Duodenal mucosa (tissue), 2 donors: ENCODE results near the gene SLC6A7.
A peak's percentile ranks its signal among the peaks of the same experiment; 100 is the strongest.

Experiments used
- H3K27ac ChIP-seq: one replicate; pipeline ENCODE4 v1.7.0; 2013; ENCODE audit warnings: low read depth, low read length
- H3K27me3 ChIP-seq, 2 donors: one replicate each; pipeline ENCODE4 v1.7.0; 2013; ENCODE audit warnings: low read length in 2 of 2, control low read depth in 1 of 2; ENCODE audit not compliant: insufficient read depth in 2 of 2, control insufficient read depth in 1 of 2
- H3K36me3 ChIP-seq, 2 donors: one replicate each; pipeline ENCODE4 v1.7.0; 2013; ENCODE audit warnings: low read length in 2 of 2, control low read depth in 1 of 2; ENCODE audit not compliant: insufficient read depth in 2 of 2, control insufficient read depth in 1 of 2
- H3K4me1 ChIP-seq, 2 donors: one replicate each; pipeline ENCODE4 v1.7.0; 2013; ENCODE audit warnings: low read length in 2 of 2, control low read depth in 1 of 2; ENCODE audit not compliant: insufficient read depth in 2 of 2, control insufficient read depth in 1 of 2
- H3K4me3 ChIP-seq, 2 donors: one replicate each; pipeline ENCODE4 v1.7.0; 2013; ENCODE audit warnings: low read length in 2 of 2, low read depth in 1 of 2
- H3K9ac ChIP-seq, 2 donors: one replicate each; pipeline ENCODE4 v1.7.0; 2013; ENCODE audit warnings: low read length in 2 of 2, low read depth in 1 of 2
- H3K9me3 ChIP-seq, 2 donors: one replicate each; pipeline ENCODE4 v1.7.0; 2013; ENCODE audit warnings: low read length in 2 of 2, control low read depth in 1 of 2; ENCODE audit not compliant: control insufficient read depth in 1 of 2

Gene SLC6A7

GRCh38 chr5:150181766-150182545, 7.9 kb upstream of the SLC6A7 start:
- H3K9me3 ChIP-seq = no peaks in the 10 kb centered on the region
- H3K27ac ChIP-seq = no peak overlapping the region
- H3K9ac ChIP-seq = peak overlapping the region in 1 of 2 donors; percentile 15
- H3K4me1 ChIP-seq = peaks cover 87 to 98% of the 10 kb centered on the region in 2 donors
- peaks cover 5 to 13% of the 10 kb centered on the region in 2 donors for H3K36me3 ChIP-seq
- no peak overlapping the region for H3K4me3 ChIP-seq
- H3K27me3 ChIP-seq = no peaks in the 10 kb centered on the region

GRCh38 chr5:150182774-150183173, 7.1 kb upstream of the SLC6A7 start:
- Histone ChIP-seq H3K27ac (peak overlapping the region; percentile 6), H3K36me3 (peaks cover 5 to 13% of the 10 kb centered on the region in 2 donors), H3K9ac (peak overlapping the region in 1 of 2 donors; percentile 15), H3K4me3 (no peak overlapping the region), H3K9me3 (no peaks in the 10 kb centered on the region), H3K4me1 (peaks cover 87 to 93% of the 10 kb centered on the region in 2 donors), H3K27me3 (no peaks in the 10 kb centered on the region)

GRCh38 chr5:150183436-150183835, 6.4 kb upstream of the SLC6A7 start:
- no peak overlapping the region for H3K27ac ChIP-seq
- no peak overlapping the region for H3K9ac ChIP-seq
- H3K4me1 ChIP-seq = peaks cover 93% of the 10 kb centered on the region in 2 donors
- peaks cover 5 to 13% of the 10 kb centered on the region in 2 donors for H3K36me3 ChIP-seq
- H3K27me3 ChIP-seq = no peaks in the 10 kb centered on the region
- no peak overlapping the region for H3K4me3 ChIP-seq
- no peaks in the 10 kb centered on the region for H3K9me3 ChIP-seq

GRCh38 chr5:150184006-150184405, 5.9 kb upstream of the SLC6A7 start:
- no peaks in the 10 kb centered on the region for H3K27me3 ChIP-seq
- peaks cover 89 to 92% of the 10 kb centered on the region in 2 donors for H3K4me1 ChIP-seq
- no peak overlapping the region for H3K27ac ChIP-seq
- no peak overlapping the region for H3K4me3 ChIP-seq
- H3K9ac ChIP-seq = peak overlapping the region in 1 of 2 donors; percentile 3
- peaks cover 5 to 10% of the 10 kb centered on the region in 2 donors for H3K36me3 ChIP-seq
- H3K9me3 ChIP-seq = no peaks in the 10 kb centered on the region

- Histone ChIP-seq H3K4me1 (peaks cover 86 to 88% of the 10 kb centered on the region in 2 donors), H3K27ac (peak overlapping the region; percentile 80), H3K9ac (peak overlapping the region; percentile 10 to 54), H3K4me3 (no peak overlapping the region), H3K36me3 (peaks cover 4 to 5% of the 10 kb centered on the region in 2 donors), H3K27me3 (no peaks in the 10 kb centered on the region), H3K9me3 (no peaks in the 10 kb centered on the region)
Observed at GRCh38 chr5:150184990-150185912, 4.6 kb upstream of the SLC6A7 start.

GRCh38 chr5:150186137-150186536, 3.7 kb upstream of the SLC6A7 start:
- Histone ChIP-seq H3K27ac (no peak overlapping the region), H3K4me3 (no peak overlapping the region), H3K9me3 (no peaks in the 10 kb centered on the region), H3K36me3 (peaks cover 4 to 5% of the 10 kb centered on the region in 2 donors), H3K27me3 (no peaks in the 10 kb centered on the region), H3K9ac (no peak overlapping the region), H3K4me1 (peaks cover 77 to 80% of the 10 kb centered on the region in 2 donors)

- H3K4me3 ChIP-seq = no peak overlapping the region
- no peaks in the 10 kb centered on the region for H3K27me3 ChIP-seq
- no peaks in the 10 kb centered on the region for H3K9me3 ChIP-seq
- no peak overlapping the region for H3K27ac ChIP-seq
- H3K36me3 ChIP-seq = peaks cover 4 to 5% of the 10 kb centered on the region in 2 donors
- peak overlapping the region in 1 of 2 donors; percentile 1 for H3K9ac ChIP-seq
- peaks cover 69 to 74% of the 10 kb centered on the region in 2 donors for H3K4me1 ChIP-seq
Observed at GRCh38 chr5:150186897-150187296, 3.0 kb upstream of the SLC6A7 start.

- H3K9me3 ChIP-seq = no peaks in the 10 kb centered on the region
- H3K27ac ChIP-seq = no peak overlapping the region
- H3K36me3 ChIP-seq = no peaks in the 10 kb centered on the region
- H3K9ac ChIP-seq = no peak overlapping the region
- H3K27me3 ChIP-seq = no peaks in the 10 kb centered on the region
- H3K4me3 ChIP-seq = no peak overlapping the region
- H3K4me1 ChIP-seq = peaks cover 56 to 60% of the 10 kb centered on the region in 2 donors
Observed at GRCh38 chr5:150188146-150188842, 1.6 kb upstream of the SLC6A7 start.

GRCh38 chr5:150189326-150189725, 536 bp upstream of the SLC6A7 start:
- no peaks in the 10 kb centered on the region for H3K36me3 ChIP-seq
- H3K9ac ChIP-seq = no peak overlapping the region
- H3K9me3 ChIP-seq = no peaks in the 10 kb centered on the region
- H3K4me1 ChIP-seq = peaks cover 47 to 50% of the 10 kb centered on the region in 2 donors
- no peak overlapping the region for H3K27ac ChIP-seq
- no peak overlapping the region for H3K4me3 ChIP-seq
- no peaks in the 10 kb centered on the region for H3K27me3 ChIP-seq
